Right lobe of liver (tissue), 4 donors: ENCODE measurements around the gene PDIA5.

Source experiments
- POLR2A ChIP-seq: fragments of 450-650 bp; IDR thresholded peaks from one replicate; pipeline ENCODE4 v1.6.1; 2017; ENCODE audit warnings: antibody characterized with exemption, mild to moderate bottlenecking
- TF ChIP-seq, protein P1 (sequence below), 4 donors: fragments of 200-600 bp in 3 of 4; fragments of 450-650 bp in 1 of 4; IDR thresholded peaks; one replicate each; pipeline versions ENCODE4 v1.5.1 to v1.8.0; 2016 to 2022; ENCODE audit warnings: antibody characterized with exemption in 4 of 4, mild to moderate bottlenecking in 2 of 4
- donor health status: DM: no; HTN: no; CAD: no.
- donor health status: DM: no; HTN: no; CAD: no.
- donor health status: DM: no; HTN: yes; CAD: no.

DNA sequence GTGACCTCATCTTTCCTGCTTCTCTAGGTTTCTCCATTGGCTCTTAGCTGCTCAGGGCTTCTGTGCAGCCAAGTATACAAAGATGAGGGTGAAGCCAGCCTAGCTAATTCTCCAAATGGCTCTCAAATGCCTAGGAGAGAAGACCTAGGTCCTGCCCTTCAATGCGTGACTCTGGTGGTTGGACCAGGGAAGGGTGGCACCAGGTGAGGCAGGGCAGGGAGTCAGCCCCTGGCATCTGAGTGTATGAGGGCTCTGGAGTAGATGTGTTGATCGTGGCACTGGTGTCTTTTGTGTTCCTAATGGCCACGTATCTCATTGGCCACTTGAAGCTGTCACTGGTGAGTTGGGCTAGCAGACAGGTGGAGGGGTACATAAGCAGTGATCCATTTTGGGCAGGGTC, 59.8 kb downstream of the PDIA5 start:
- TF ChIP-seq, protein P1, sequence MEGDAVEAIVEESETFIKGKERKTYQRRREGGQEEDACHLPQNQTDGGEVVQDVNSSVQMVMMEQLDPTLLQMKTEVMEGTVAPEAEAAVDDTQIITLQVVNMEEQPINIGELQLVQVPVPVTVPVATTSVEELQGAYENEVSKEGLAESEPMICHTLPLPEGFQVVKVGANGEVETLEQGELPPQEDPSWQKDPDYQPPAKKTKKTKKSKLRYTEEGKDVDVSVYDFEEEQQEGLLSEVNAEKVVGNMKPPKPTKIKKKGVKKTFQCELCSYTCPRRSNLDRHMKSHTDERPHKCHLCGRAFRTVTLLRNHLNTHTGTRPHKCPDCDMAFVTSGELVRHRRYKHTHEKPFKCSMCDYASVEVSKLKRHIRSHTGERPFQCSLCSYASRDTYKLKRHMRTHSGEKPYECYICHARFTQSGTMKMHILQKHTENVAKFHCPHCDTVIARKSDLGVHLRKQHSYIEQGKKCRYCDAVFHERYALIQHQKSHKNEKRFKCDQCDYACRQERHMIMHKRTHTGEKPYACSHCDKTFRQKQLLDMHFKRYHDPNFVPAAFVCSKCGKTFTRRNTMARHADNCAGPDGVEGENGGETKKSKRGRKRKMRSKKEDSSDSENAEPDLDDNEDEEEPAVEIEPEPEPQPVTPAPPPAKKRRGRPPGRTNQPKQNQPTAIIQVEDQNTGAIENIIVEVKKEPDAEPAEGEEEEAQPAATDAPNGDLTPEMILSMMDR (IDR thresholded peaks at IDR 0.05): no peak
- no peak for TF ChIP-seq POLR2A
